Liver (tissue), 9 donors: ENCODE results near the gene SLC25A39. TPM values are rescaled to one million over a fixed set of nuclear protein-coding genes. Genes with fewer than 3 reads are reported as not detected.

ENCODE experiments used
- DNase-seq: peaks from one replicate; pipeline ENCODE4 v3.0.0-alpha.2; 2017; ENCODE audit warnings: low spot score
- H3K27ac ChIP-seq, 2 donors: one replicate each; pipeline ENCODE4 v1.7.0; 2013; ENCODE audit warnings: inconsistent platforms in 2 of 2, low read length in 2 of 2, control low read depth in 1 of 2, low read depth in 1 of 2, mild to moderate bottlenecking in 1 of 2
- H3K27me3 ChIP-seq, 4 donors: one replicate each; pipeline versions ENCODE4 v1.6.1 to v1.7.0; 2013; ENCODE audit warnings: low read length in 3 of 4, inconsistent platforms in 1 of 4, mild to moderate bottlenecking in 1 of 4, moderate library complexity in 1 of 4; ENCODE audit not compliant: control insufficient read depth in 4 of 4, insufficient read depth in 4 of 4
- H3K36me3 ChIP-seq, 4 donors: one replicate each; pipeline versions ENCODE4 v1.6.1 to v1.7.0; 2013; ENCODE audit warnings: low read length in 3 of 4, mild to moderate bottlenecking in 3 of 4, low read depth in 1 of 4, moderate library complexity in 1 of 4; ENCODE audit not compliant: control insufficient read depth in 4 of 4, insufficient read depth in 3 of 4
- H3K4me1 ChIP-seq, 4 donors: one replicate each; pipeline versions ENCODE4 v1.6.1 to v1.7.0; 2013; ENCODE audit warnings: low read length in 3 of 4, mild to moderate bottlenecking in 3 of 4, moderate library complexity in 1 of 4; ENCODE audit not compliant: control insufficient read depth in 4 of 4, insufficient read depth in 4 of 4
- H3K4me3 ChIP-seq, 3 donors: one replicate each; pipeline versions ENCODE4 v1.6.1 to v1.7.0; 2013; ENCODE audit warnings: low read length in 3 of 3, control low read depth in 1 of 3, low read depth in 1 of 3, mild to moderate bottlenecking in 1 of 3
- H3K9ac ChIP-seq, 2 donors: one replicate each; pipeline ENCODE4 v1.7.0; 2013; ENCODE audit warnings: low read length in 2 of 2, mild to moderate bottlenecking in 2 of 2, moderate library complexity in 2 of 2, control low read depth in 1 of 2, low read depth in 1 of 2
- H3K9me3 ChIP-seq, 4 donors: one replicate each; pipeline versions ENCODE4 v1.6.1 to v1.7.0; 2013; ENCODE audit warnings: low read length in 3 of 4; ENCODE audit not compliant: control insufficient read depth in 4 of 4
- ATF3 ChIP-seq: IDR thresholded peaks from 2 replicates; pipeline ENCODE4 v1.6.1; 2016; ENCODE audit warnings: antibody characterized with exemption
- EGR1 ChIP-seq, 2 donors: IDR thresholded peaks; 2 replicates each; pipeline ENCODE4 v1.6.1; 2016 to 2018; ENCODE audit warnings: antibody characterized with exemption in 2 of 2, low read depth in 2 of 2
- FOXA1 ChIP-seq: IDR thresholded peaks from 2 replicates; pipeline ENCODE4 v1.6.1; 2016; ENCODE audit warnings: antibody characterized with exemption
- FOXA2 ChIP-seq: IDR thresholded peaks from 2 replicates; pipeline ENCODE4 v1.6.1; 2016; ENCODE audit warnings: antibody characterized with exemption
- GABPA ChIP-seq, 2 donors: IDR thresholded peaks in 1 of 2; conservative IDR thresholded peaks in 1 of 2; 2 replicates each; pipeline ENCODE4 v1.6.1; 2016; ENCODE audit warnings: antibody characterized with exemption in 2 of 2, mild to moderate bottlenecking in 1 of 2, moderate library complexity in 1 of 2
- HNF4A ChIP-seq, 2 donors: conservative IDR thresholded peaks; 2 replicates each; pipeline ENCODE4 v1.6.1; 2016; ENCODE audit warnings: antibody characterized with exemption in 2 of 2, mild to moderate bottlenecking in 2 of 2
- HNF4G ChIP-seq: IDR thresholded peaks from 2 replicates; pipeline ENCODE4 v1.6.1; 2016; ENCODE audit warnings: antibody characterized with exemption
- RAD21 ChIP-seq, 2 donors: IDR thresholded peaks; 2 replicates each; pipeline ENCODE4 v1.6.1; 2016; ENCODE audit warnings: antibody characterized with exemption in 2 of 2, mild to moderate bottlenecking in 2 of 2
- RXRA ChIP-seq, 2 donors: IDR thresholded peaks; 2 replicates each; pipeline ENCODE4 v1.6.1; 2017 to 2018; ENCODE audit warnings: antibody characterized with exemption in 2 of 2, mild to moderate bottlenecking in 1 of 2
- TAF1 ChIP-seq: conservative IDR thresholded peaks from 2 replicates; pipeline ENCODE4 v1.6.1; 2016; ENCODE audit warnings: antibody characterized with exemption, mild to moderate bottlenecking
- YY1 ChIP-seq: IDR thresholded peaks from 2 replicates; pipeline ENCODE4 v1.6.1; 2016; ENCODE audit warnings: antibody characterized with exemption, mild to moderate bottlenecking
- ZBTB33 ChIP-seq: IDR thresholded peaks from 2 replicates; pipeline ENCODE4 v1.6.1; 2016; ENCODE audit warnings: antibody characterized with exemption
- WGBS: extraction: QIAGEN DNeasy Blood & Tissue Kit; methylation state at CpG from one replicate; pipeline ENCODE4 v1.1.7; 2013; 5-methylcytosine and 5-hydroxymethylcytosine counted together
- polyA plus RNA-seq, 2 donors: library from polyadenylated mRNA; stranded (reverse) in 1 of 2; unstranded in 1 of 2; fragments of 200-250 nt in 1 of 2; fragments of >200 nt in 1 of 2; fragmentation: Nextera tagmentation in 1 of 2; extraction: Ambion mirVana in 1 of 2; gene quantifications; one replicate each; pipeline versions ENCODE4 v1.2.1 to v1.2.3, GENCODE V29; 2013 to 2015
- total RNA-seq, 2 donors: library from RNA; depleted of rRNA; stranded (reverse); fragments of >200 nt; gene quantifications; one replicate each; pipeline ENCODE4 v1.2.3, GENCODE V29; 2014
- TF ChIP-seq, protein P1 (sequence below): fragments of 150-350 bp; IDR thresholded peaks from 2 replicates; pipeline ENCODE4 v1.5.1; 2017; ENCODE audit warnings: improper control_type of control experiment, low read depth, low read length; ENCODE audit not compliant: missing input control
- TF ChIP-seq, protein P2 (sequence below): IDR thresholded peaks from 2 replicates; pipeline ENCODE4 v1.6.1; 2016; ENCODE audit warnings: antibody characterized with exemption
- donor health status: healthy.
- donor health status: healthy.
- donor health status: healthy.
- donor health status: healthy.
- donor health status: healthy.

Gene SLC25A39
- total and polyA plus RNA-seq, 4 donors: 62.0 to 395 (median 83.8) TPM

DNA sequence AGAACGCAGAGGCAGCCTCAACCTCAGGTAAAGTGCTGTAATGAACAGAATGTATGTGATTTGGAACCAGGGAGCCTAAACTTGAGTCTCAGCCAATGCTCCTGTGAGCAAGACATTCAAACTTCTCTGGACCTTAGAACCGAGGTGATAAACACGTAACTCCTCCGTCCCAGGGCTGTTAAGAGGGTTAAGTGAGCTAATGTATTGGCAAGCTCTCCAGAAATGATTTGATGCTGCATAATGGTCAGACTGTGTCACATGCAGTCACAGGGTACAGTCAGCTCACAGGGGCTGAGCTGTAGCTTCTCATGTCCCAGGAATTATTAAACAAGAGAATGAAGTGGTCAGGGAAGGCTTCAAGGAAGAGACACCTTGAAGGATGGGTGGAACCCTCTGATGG is 46.6 kb downstream of the SLC25A39 start:
- H3K9me3 ChIP-seq: no peaks in the 10 kb centered on the region
- no peak overlapping the region for H3K4me3 ChIP-seq
- H3K27ac ChIP-seq: no peak overlapping the region
- H3K27me3 ChIP-seq: no peaks in the 10 kb centered on the region
- WGBS: 86% methylated on average over 4 of the region's 4 CpGs
- peaks cover 0 to 10% (median 2%) of the 10 kb centered on the region in 4 donors for H3K4me1 ChIP-seq
- no peak for TF ChIP-seq ZBTB33
- TF ChIP-seq, protein P1, sequence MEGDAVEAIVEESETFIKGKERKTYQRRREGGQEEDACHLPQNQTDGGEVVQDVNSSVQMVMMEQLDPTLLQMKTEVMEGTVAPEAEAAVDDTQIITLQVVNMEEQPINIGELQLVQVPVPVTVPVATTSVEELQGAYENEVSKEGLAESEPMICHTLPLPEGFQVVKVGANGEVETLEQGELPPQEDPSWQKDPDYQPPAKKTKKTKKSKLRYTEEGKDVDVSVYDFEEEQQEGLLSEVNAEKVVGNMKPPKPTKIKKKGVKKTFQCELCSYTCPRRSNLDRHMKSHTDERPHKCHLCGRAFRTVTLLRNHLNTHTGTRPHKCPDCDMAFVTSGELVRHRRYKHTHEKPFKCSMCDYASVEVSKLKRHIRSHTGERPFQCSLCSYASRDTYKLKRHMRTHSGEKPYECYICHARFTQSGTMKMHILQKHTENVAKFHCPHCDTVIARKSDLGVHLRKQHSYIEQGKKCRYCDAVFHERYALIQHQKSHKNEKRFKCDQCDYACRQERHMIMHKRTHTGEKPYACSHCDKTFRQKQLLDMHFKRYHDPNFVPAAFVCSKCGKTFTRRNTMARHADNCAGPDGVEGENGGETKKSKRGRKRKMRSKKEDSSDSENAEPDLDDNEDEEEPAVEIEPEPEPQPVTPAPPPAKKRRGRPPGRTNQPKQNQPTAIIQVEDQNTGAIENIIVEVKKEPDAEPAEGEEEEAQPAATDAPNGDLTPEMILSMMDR: no peak
- no peak for TF ChIP-seq RAD21 (IDR thresholded peaks at IDR 0.05)
- TF ChIP-seq HNF4A (conservative IDR thresholded peaks at IDR 0.05): no peak
- TF ChIP-seq TAF1: no peak
- no peak for TF ChIP-seq RXRA (IDR thresholded peaks at IDR 0.05)
- H3K36me3 ChIP-seq: no peaks in the 10 kb centered on the region
- no peak for DNase-seq
- no peak overlapping the region for H3K9ac ChIP-seq

- no peak overlapping the region for H3K4me3 ChIP-seq
- no peaks in the 10 kb centered on the region for H3K9me3 ChIP-seq
- H3K4me1 ChIP-seq: no peaks in the 10 kb centered on the region
- no peak for DNase-seq
- H3K27me3 ChIP-seq: no peaks in the 10 kb centered on the region
- TF ChIP-seq GABPA (IDR thresholded peaks at IDR 0.05 in 1 of 2, conservative IDR thresholded peaks at IDR 0.05 in 1 of 2) (no peak), ZBTB33 (no peak), EGR1 (IDR thresholded peaks at IDR 0.05; ENCODE audit: low read depth in 2 of 2) (no peak), RAD21 (IDR thresholded peaks at IDR 0.05) (no peak), ATF3 (no peak), HNF4G (no peak), FOXA1 (no peak), HNF4A (conservative IDR thresholded peaks at IDR 0.05) (no peak), YY1 (no peak), FOXA2 (no peak)
- TF ChIP-seq, protein P2, sequence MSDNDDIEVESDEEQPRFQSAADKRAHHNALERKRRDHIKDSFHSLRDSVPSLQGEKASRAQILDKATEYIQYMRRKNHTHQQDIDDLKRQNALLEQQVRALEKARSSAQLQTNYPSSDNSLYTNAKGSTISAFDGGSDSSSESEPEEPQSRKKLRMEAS: no peak
- 97% methylated on average over 5 of the region's 5 CpGs for WGBS
- no peak overlapping the region for H3K9ac ChIP-seq
- H3K36me3 ChIP-seq: no peaks in the 10 kb centered on the region
- no peak overlapping the region for H3K27ac ChIP-seq
Measured at GRCh38 chr17:44273607-44274006, 51.0 kb downstream of the SLC25A39 start.
